IgD-negative memory B cell (primary cell): ENCODE data around the gene CENPX. TPM values are rescaled to one million over a fixed set of nuclear protein-coding genes. Genes with fewer than 3 reads are reported as not detected.

Experiments used
- H3K27ac Mint-ChIP-seq, 3 donors: one replicate each; pipeline ENCODE4 v1.8.0; 2020 to 2022; ENCODE audit warnings: mild to moderate bottlenecking in 3 of 3, mixed read lengths in 3 of 3, moderate library complexity in 1 of 3
- H3K27me3 Mint-ChIP-seq: one replicate; pipeline ENCODE4 v1.8.0; 2021; ENCODE audit warnings: mixed read lengths
- H3K36me3 Mint-ChIP-seq: one replicate; pipeline ENCODE4 v1.8.0; 2020; ENCODE audit warnings: mild to moderate bottlenecking, mixed read lengths
- H3K4me1 Mint-ChIP-seq, 3 donors: one replicate each; pipeline ENCODE4 v1.8.0; 2020 to 2022; ENCODE audit warnings: mixed read lengths in 3 of 3, mild to moderate bottlenecking in 1 of 3
- H3K4me3 Mint-ChIP-seq, 4 donors: one replicate each; pipeline ENCODE4 v1.8.0; 2020 to 2022; ENCODE audit warnings: mild to moderate bottlenecking in 4 of 4, mixed read lengths in 4 of 4, moderate library complexity in 3 of 4
- H3K9me3 Mint-ChIP-seq, 3 donors: one replicate each; pipeline ENCODE4 v1.8.0; 2020 to 2021; ENCODE audit warnings: mixed read lengths in 3 of 3, mild to moderate bottlenecking in 1 of 3
- polyA plus RNA-seq: library from polyadenylated mRNA; unstranded; fragments of 300-500 nt; fragmentation: Illumina TruSeq; gene quantifications from one replicate; pipeline ENCODE4 v1.2.3, GENCODE V29; 2021

Gene CENPX
- polyA plus RNA-seq, 1 donor from 2014 or later = 47.7 TPM

GRCh38 chr17:82008258-82008940 is 14.3 kb downstream of the CENPX start:
- Mint-ChIP-seq H3K36me3 (no peaks in the 10 kb centered on the region), H3K9me3 (no peaks in the 10 kb centered on the region), H3K4me1 (no peaks in the 10 kb centered on the region), H3K27ac (no peak overlapping the region), H3K27me3 (no peaks in the 10 kb centered on the region), H3K4me3 (no peak overlapping the region)

GRCh38 chr17:82007495-82008257 is 15.0 kb downstream of the CENPX start:
- Mint-ChIP-seq H3K4me3 (no peak overlapping the region), H3K27ac (no peak overlapping the region), H3K4me1 (no peaks in the 10 kb centered on the region), H3K36me3 (no peaks in the 10 kb centered on the region), H3K9me3 (no peaks in the 10 kb centered on the region), H3K27me3 (no peaks in the 10 kb centered on the region)

DNA sequence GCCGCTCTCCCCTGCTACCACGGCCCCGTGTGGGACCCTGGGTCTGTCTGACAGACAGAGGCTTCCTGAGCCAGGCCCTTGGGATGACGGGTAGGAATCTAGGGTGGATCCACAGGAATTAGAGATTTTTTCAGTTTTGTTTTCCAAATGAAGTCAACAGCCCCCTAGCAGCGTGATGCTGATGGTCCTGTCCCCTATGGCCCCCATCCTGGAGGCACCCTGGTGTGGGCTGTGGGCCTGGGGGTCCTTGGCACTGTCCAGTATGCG is 15.5 kb downstream of the CENPX start:
- Mint-ChIP-seq H3K27me3 (no peaks in the 10 kb centered on the region), H3K4me1 (no peaks in the 10 kb centered on the region), H3K27ac (no peak overlapping the region)

DNA sequence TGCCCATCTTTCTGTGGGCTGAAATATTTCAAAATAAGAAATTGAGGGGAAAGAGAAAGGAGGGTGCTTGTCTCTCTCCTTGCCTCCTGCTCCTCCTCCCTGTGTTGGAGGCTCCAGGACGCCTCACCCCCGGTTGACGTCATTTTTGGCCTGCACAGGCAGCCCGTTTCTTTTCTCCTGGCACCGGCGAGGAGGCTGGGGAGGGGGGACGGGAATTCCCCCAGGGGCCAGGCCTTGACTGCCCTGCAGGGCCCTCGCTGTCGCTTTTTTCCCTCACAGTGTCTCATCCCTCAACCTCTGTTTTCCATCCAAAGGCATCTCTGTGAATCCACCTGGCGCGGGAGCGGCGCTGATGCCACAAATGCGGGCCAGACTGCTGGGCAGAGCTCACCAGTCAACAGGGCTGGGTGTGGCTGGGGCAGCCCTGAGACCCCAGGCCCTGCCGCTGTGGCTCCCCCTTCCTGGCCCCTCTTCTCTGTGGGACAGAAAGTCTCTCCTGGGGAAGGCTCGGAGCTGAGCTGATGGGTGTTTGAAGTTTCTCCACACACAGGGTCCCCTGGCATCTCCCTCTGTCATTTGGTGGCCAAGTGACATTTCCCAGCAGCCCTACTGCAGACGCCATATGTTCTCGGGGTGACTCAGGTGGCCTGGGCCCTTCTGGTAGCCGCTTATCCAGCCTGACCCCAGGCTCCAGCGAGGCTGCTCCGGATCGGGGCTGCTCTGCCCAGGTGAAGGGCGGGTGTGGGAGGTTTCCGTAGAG is 16.0 kb downstream of the CENPX start:
- no peaks in the 10 kb centered on the region for H3K9me3 Mint-ChIP-seq
- H3K4me1 Mint-ChIP-seq = no peaks in the 10 kb centered on the region
- H3K27ac Mint-ChIP-seq = no peak overlapping the region
- no peaks in the 10 kb centered on the region for H3K27me3 Mint-ChIP-seq
- H3K36me3 Mint-ChIP-seq = no peaks in the 10 kb centered on the region
- H3K4me3 Mint-ChIP-seq = no peak overlapping the region

More for the DNA sequence above, 15.5 kb downstream of the CENPX start:
- Mint-ChIP-seq H3K9me3 (no peaks in the 10 kb centered on the region), H3K36me3 (no peaks in the 10 kb centered on the region), H3K4me3 (no peak overlapping the region)

- no peaks in the 10 kb centered on the region for H3K4me1 Mint-ChIP-seq
- H3K36me3 Mint-ChIP-seq = no peaks in the 10 kb centered on the region
- H3K27ac Mint-ChIP-seq = no peak overlapping the region
- no peaks in the 10 kb centered on the region for H3K9me3 Mint-ChIP-seq
- no peak overlapping the region for H3K4me3 Mint-ChIP-seq
- no peaks in the 10 kb centered on the region for H3K27me3 Mint-ChIP-seq
Observed at GRCh38 chr17:82005701-82006348, 16.9 kb downstream of the CENPX start.

DNA sequence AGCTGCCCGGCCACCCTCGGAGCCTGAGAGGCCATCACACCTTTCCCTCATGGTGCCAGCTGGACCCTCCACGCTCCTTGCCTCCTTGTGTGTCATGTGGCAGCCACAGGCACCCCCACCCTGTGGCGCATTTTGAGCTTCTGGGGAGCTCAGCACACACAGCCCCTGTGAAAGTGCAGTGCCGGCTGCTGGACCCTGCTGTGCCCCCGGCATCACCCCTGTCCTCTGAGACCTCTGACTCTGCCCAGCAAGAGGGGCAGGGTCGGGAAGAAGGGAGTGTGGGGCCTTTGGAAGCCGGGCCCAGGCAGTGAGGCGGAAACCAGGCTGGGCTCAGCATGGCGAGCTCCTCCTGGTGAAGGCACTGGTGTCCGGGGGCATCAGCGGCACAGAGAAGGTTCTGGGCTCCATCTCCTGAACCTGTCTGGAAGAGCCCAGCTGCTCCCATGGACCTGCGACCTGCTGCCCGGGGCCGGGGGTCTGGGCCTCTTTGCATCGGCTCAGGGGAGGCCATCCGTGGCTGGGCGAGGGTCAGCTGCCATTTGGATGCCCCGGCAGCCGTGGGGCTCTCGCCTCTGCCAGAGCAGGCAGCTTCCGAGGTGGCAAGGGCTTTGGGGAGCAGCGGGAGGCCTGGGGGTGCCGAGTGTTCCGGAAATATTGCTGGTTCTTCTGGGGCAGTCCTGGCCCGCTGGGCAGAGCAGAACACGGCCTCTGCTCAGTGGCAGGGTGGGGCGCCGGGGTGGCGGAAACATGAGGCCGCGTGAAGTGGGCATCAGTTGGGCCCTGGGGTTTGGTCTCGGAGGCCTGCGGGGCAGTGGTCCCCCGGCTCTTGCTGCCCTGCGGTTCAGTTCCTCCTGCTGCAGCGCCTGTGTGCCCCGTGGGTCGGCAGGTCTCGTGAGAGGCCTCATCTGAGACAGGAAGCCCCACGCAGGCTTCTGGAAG is 17.9 kb downstream of the CENPX start:
- H3K27ac Mint-ChIP-seq = no peak overlapping the region
- no peaks in the 10 kb centered on the region for H3K27me3 Mint-ChIP-seq
- H3K9me3 Mint-ChIP-seq = no peaks in the 10 kb centered on the region
- H3K4me1 Mint-ChIP-seq = no peaks in the 10 kb centered on the region
- no peaks in the 10 kb centered on the region for H3K36me3 Mint-ChIP-seq
- no peak overlapping the region for H3K4me3 Mint-ChIP-seq

- no peak overlapping the region for H3K27ac Mint-ChIP-seq
- no peaks in the 10 kb centered on the region for H3K36me3 Mint-ChIP-seq
- H3K4me1 Mint-ChIP-seq = no peaks in the 10 kb centered on the region
- no peaks in the 10 kb centered on the region for H3K9me3 Mint-ChIP-seq
- no peaks in the 10 kb centered on the region for H3K27me3 Mint-ChIP-seq
- H3K4me3 Mint-ChIP-seq = no peak overlapping the region
Observed at GRCh38 chr17:82003411-82004381, 19.0 kb downstream of the CENPX start.

GRCh38 chr17:82001571-82002056 is 21.1 kb downstream of the CENPX start:
- Mint-ChIP-seq H3K9me3 (no peaks in the 10 kb centered on the region), H3K4me3 (no peak overlapping the region), H3K4me1 (no peaks in the 10 kb centered on the region), H3K27me3 (no peaks in the 10 kb centered on the region), H3K36me3 (no peaks in the 10 kb centered on the region), H3K27ac (no peak overlapping the region)

- H3K27me3 Mint-ChIP-seq = no peaks in the 10 kb centered on the region
- H3K4me3 Mint-ChIP-seq = no peak overlapping the region
Observed at GRCh38 chr17:82000803-82001570, 21.7 kb downstream of the CENPX start.

GRCh38 chr17:81999976-82000802 is 22.5 kb downstream of the CENPX start:
- Mint-ChIP-seq H3K4me3 (no peak overlapping the region), H3K36me3 (no peaks in the 10 kb centered on the region), H3K27ac (no peak overlapping the region), H3K27me3 (no peaks in the 10 kb centered on the region), H3K9me3 (no peaks in the 10 kb centered on the region), H3K4me1 (no peaks in the 10 kb centered on the region)

More at GRCh38 chr17:82000803-82001570, 21.7 kb downstream of the CENPX start:
- Mint-ChIP-seq H3K4me1 (no peaks in the 10 kb centered on the region), H3K9me3 (no peaks in the 10 kb centered on the region), H3K36me3 (no peaks in the 10 kb centered on the region), H3K27ac (no peak overlapping the region)

- no peaks in the 10 kb centered on the region for H3K36me3 Mint-ChIP-seq
- H3K4me1 Mint-ChIP-seq = no peaks in the 10 kb centered on the region
- H3K9me3 Mint-ChIP-seq = no peaks in the 10 kb centered on the region
- no peak overlapping the region for H3K4me3 Mint-ChIP-seq
- no peak overlapping the region for H3K27ac Mint-ChIP-seq
- H3K27me3 Mint-ChIP-seq = no peaks in the 10 kb centered on the region
Observed at GRCh38 chr17:81999587-81999975, 23.1 kb downstream of the CENPX start.

DNA sequence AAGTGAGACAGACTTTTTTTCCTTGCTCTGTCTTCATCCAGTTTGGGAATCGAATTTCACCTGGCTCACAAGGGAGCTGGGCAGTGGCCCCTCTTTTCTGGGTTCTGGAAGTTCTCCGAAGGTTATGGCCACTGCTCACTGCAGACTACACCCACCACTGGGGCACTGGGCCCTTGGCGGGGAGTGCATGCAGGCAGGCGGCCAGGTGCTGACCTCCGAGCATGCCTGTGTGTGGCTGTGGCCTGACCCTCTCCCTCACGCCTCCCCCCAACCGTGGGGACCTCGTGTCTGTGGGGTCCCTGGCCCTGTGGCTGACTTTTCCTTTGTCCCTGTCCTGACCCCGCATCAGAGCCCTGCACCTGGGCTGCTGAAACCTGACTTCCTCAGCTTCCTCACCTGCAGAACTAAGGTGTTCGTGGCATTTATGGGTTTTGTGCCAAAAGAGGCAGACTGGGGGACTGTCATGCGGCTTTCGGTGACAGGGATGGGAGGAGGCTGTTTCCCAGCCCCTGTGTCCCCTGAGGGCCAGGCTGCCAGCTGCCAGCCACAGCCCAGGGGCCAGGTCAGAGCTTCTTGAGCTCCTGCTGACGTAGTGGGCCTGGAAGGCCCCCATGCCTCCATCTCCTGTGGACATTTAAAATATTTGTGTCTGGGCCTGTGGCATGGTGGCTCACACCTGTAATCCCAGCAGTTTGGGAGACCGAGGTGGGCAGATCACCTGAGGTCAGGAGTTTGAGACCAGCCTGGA is 23.8 kb downstream of the CENPX start:
- Mint-ChIP-seq H3K27ac (no peak overlapping the region), H3K36me3 (no peaks in the 10 kb centered on the region), H3K4me1 (no peaks in the 10 kb centered on the region), H3K4me3 (no peak overlapping the region), H3K27me3 (no peaks in the 10 kb centered on the region), H3K9me3 (no peaks in the 10 kb centered on the region)
